Keratinocyte (primary cell): Measurements from ENCODE around the gene PTPRD. TPM values are rescaled to one million over a fixed set of nuclear protein-coding genes. Genes with fewer than 3 reads are reported as not detected.

Experiments used
- DNase-seq: peaks from one replicate; pipeline ENCODE4 v3.0.0-alpha.2; 2011; ENCODE audit warnings: low read depth, missing footprints, low spot score
- FAIRE-seq: peaks from 2 replicates; lab custom pipeline; 2011; peaks lifted over from hg19 to GRCh38; lab: Jason Lieb, UNC
- H2AFZ ChIP-seq: 2 replicates; pipeline ENCODE4 v1.6.0; 2012; ENCODE audit warnings: low read length, control low read depth, inconsistent platforms; ENCODE audit not compliant: control insufficient read depth
- H3K27ac ChIP-seq: 2 replicates; pipeline ENCODE4 v1.5.1; 2011; ENCODE audit warnings: low read length; ENCODE audit not compliant: control insufficient read depth, insufficient read depth
- H3K27me3 ChIP-seq: 3 replicates; pipeline ENCODE4 v1.6.0; 2011; ENCODE audit warnings: low read length; ENCODE audit not compliant: control insufficient read depth, insufficient read depth; ENCODE audit errors: extremely low read depth
- H3K36me3 ChIP-seq, 2 experiments: 2 replicates in 1 of 2; 3 replicates in 1 of 2; pipeline ENCODE4 v1.5.1; 2011; ENCODE audit warnings: low read length in 2 of 2, mild to moderate bottlenecking in 1 of 2; ENCODE audit not compliant: control insufficient read depth in 2 of 2, insufficient read depth in 2 of 2; ENCODE audit errors: extremely low read depth in 1 of 2
- H3K4me1 ChIP-seq: 3 replicates; pipeline ENCODE4 v1.5.1; 2011; ENCODE audit warnings: low read length; ENCODE audit not compliant: control insufficient read depth, insufficient read depth; ENCODE audit errors: extremely low read depth
- H3K4me2 ChIP-seq: 3 replicates; pipeline ENCODE4 v1.6.0; 2011; ENCODE audit warnings: low read depth, low read length; ENCODE audit not compliant: control insufficient read depth, insufficient read depth; ENCODE audit errors: extremely low read depth
- H3K4me3 ChIP-seq, 3 experiments: fragments of 200-600 bp in 1 of 3; sonication (generic) in 1 of 3; 2 replicates in 2 of 3; 3 replicates in 1 of 3; pipeline ENCODE4 v1.5.1; 2011 to 2016; ENCODE audit warnings: low read length in 3 of 3, mild to moderate bottlenecking in 3 of 3, control low read depth in 2 of 3, inconsistent platforms in 1 of 3, low read depth in 1 of 3, mixed read lengths in 1 of 3, mixed run types in 1 of 3, moderate library complexity in 1 of 3; ENCODE audit not compliant: control insufficient read depth in 2 of 3, insufficient read depth in 2 of 3; ENCODE audit errors: extremely low read depth in 1 of 3
- H3K79me2 ChIP-seq: 2 replicates; pipeline ENCODE4 v1.6.0; 2012; ENCODE audit warnings: low read length; ENCODE audit not compliant: control insufficient read depth, insufficient read depth
- H3K9ac ChIP-seq: 3 replicates; pipeline ENCODE4 v1.6.0; 2011; ENCODE audit warnings: low read length; ENCODE audit not compliant: control insufficient read depth, insufficient read depth; ENCODE audit errors: extremely low read depth
- H3K9me1 ChIP-seq: 3 replicates; pipeline ENCODE4 v1.6.0; 2011; ENCODE audit warnings: low read length; ENCODE audit not compliant: control insufficient read depth, insufficient read depth; ENCODE audit errors: extremely low read depth
- H3K9me3 ChIP-seq: 2 replicates; pipeline ENCODE4 v1.5.1; 2012; ENCODE audit warnings: low read depth, low read length; ENCODE audit not compliant: control insufficient read depth
- H4K20me1 ChIP-seq: 3 replicates; pipeline ENCODE4 v1.6.0; 2011; ENCODE audit warnings: low read length; ENCODE audit not compliant: control insufficient read depth, insufficient read depth; ENCODE audit errors: extremely low read depth
- CTCF ChIP-seq, 3 experiments: IDR thresholded peaks in 1 of 3; conservative IDR thresholded peaks in 1 of 3; optimal IDR thresholded peaks in 1 of 3; 2 replicates in 2 of 3; 3 replicates in 1 of 3; pipeline versions ENCODE3 to v1.5.1; 2011; ENCODE audit warnings: low read length in 3 of 3, mild to moderate bottlenecking in 3 of 3, moderate library complexity in 2 of 3, control low read depth in 1 of 3, inconsistent platforms in 1 of 3; ENCODE audit not compliant: insufficient read depth in 2 of 3; ENCODE audit errors: extremely low read depth in 1 of 3
- EZH2 ChIP-seq: IDR thresholded peaks from one replicate; pipeline ENCODE4 v1.6.1; 2012; ENCODE audit warnings: inconsistent platforms, mild to moderate bottlenecking, low read length, moderate library complexity
- dilution Hi-C: fragments of 300-500 bp; cut with MboI; formaldehyde crosslinking; loops from one replicate; pipeline ENCODE4 v1.7.0; 2020; ENCODE audit warnings: low sequenced_read_pairs; ENCODE audit not compliant: extremely low pct_ligation_motif_present
- polyA plus RNA-seq, 5 experiments: library from polyadenylated mRNA; depleted of rRNA in 3 of 5; stranded (reverse) in 3 of 5; stranded (forward) in 1 of 5; unstranded in 1 of 5; fragments of >200 nt; gene quantifications; 1 replicate in 1 of 5; 2 replicates in 3 of 5; 3 replicates in 1 of 5; pipeline versions ENCODE4 v1.2.1 to v1.2.3, GENCODE V29; 2011 to 2012; ENCODE audit warnings: missing spikeins in 2 of 5, low read depth in 1 of 5, low replicate concordance in 1 of 5

The PTPRD gene
- polyA plus RNA-seq, 1 donor (not counting 4 experiments of a cell fraction or from before 2014, with no cell fraction given), result 0.10 TPM

GRCh38 chr9:9124616-9125015 is 1488.2 kb downstream of the PTPRD start:
- Histone ChIP-seq H3K9me1 (no peaks in the 10 kb centered on the region), H4K20me1 (no peaks in the 10 kb centered on the region), H3K9me3 (no peaks in the 10 kb centered on the region), H3K79me2 (no peaks in the 10 kb centered on the region), H3K9ac (no peak overlapping the region), H3K27ac (no peak overlapping the region), H3K4me2 (no peak overlapping the region), H3K27me3 (no peaks in the 10 kb centered on the region), H3K4me3 (no peak overlapping the region), H3K4me1 (no peaks in the 10 kb centered on the region), H2AFZ (no peak overlapping the region), H3K36me3 (no peaks in the 10 kb centered on the region)
- FAIRE-seq (no peak), DNase-seq (no peak)
- dilution Hi-C loops, result no loop called here
- TF ChIP-seq CTCF (optimal IDR thresholded peaks at IDR 0.05 in 1 of 3, IDR thresholded peaks at IDR 0.05 in 1 of 3, conservative IDR thresholded peaks at IDR 0.05 in 1 of 3; ENCODE audit: extremely low read depth in 1 of 3, insufficient read depth in 2 of 3, low read length in 3 of 3) (no peak), EZH2 (no peak)

- no peak for FAIRE-seq
- no peaks in the 10 kb centered on the region for H3K9me3 ChIP-seq
- no peak overlapping the region for H2AFZ ChIP-seq
- H3K9ac ChIP-seq, result no peak overlapping the region
- H3K4me2 ChIP-seq, result no peak overlapping the region
- no peaks in the 10 kb centered on the region for H3K4me1 ChIP-seq
- H3K4me3 ChIP-seq, result no peak overlapping the region
- dilution Hi-C loops, result no loop called here
- no peaks in the 10 kb centered on the region for H3K27me3 ChIP-seq
- H4K20me1 ChIP-seq, result no peaks in the 10 kb centered on the region
- DNase-seq, result no peak
- H3K79me2 ChIP-seq, result no peaks in the 10 kb centered on the region
- H3K36me3 ChIP-seq, result no peaks in the 10 kb centered on the region
- TF ChIP-seq CTCF (optimal IDR thresholded peaks at IDR 0.05 in 1 of 3, IDR thresholded peaks at IDR 0.05 in 1 of 3, conservative IDR thresholded peaks at IDR 0.05 in 1 of 3; ENCODE audit: extremely low read depth in 1 of 3, insufficient read depth in 2 of 3, low read length in 3 of 3) (no peak), EZH2 (no peak)
- no peaks in the 10 kb centered on the region for H3K9me1 ChIP-seq
- no peak overlapping the region for H3K27ac ChIP-seq
These were observed 1490.4 kb downstream of the PTPRD start for GRCh38 chr9:9122230-9122875.
